ENCODE measurements around the gene CBLB. TPM values are rescaled to one million over a fixed set of nuclear protein-coding genes. Genes with fewer than 3 reads are reported as not detected.

Gene CBLB
- total RNA-seq, 1 experiment from 2014 or later: 34.3 TPM

DNA sequence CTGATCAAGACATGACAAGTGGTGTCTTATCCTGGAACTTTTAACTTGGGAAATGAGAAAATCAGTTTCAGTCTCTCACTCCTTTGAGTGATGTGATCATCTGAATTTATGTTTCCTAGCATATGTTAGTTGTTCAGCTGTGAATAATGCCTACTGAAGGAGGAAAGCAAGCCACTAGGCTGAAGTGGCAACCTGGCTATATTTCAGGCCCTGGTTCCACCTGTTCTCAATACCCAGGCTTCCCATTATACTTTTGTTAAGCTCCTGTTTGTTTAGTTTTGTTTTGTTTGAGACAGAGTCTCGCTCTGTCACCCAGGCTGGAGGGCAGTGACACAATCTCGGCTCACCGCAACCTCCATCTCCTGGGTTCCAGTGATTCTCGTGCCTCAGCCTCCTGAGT, 258.3 kb downstream of the CBLB start:
- no peaks in the 10 kb centered on the region for H3K9me3 Mint-ChIP-seq (ENCODE audit: unreplicated experiment)
- peaks cover 5% of the 10 kb centered on the region for H3K4me1 Mint-ChIP-seq (ENCODE audit: low read depth, unreplicated experiment)
- intact Hi-C loops (cut with micrococcal nuclease; ENCODE audit: unreplicated experiment): no loop called here
- Histone ChIP-seq H3K4me1 (peaks cover 14% of the 10 kb centered on the region), H3K27me3 (replicated peaks; ENCODE audit: control insufficient read depth, insufficient read depth, low read length) (no peaks in the 10 kb centered on the region), H3K9me3 (no peaks in the 10 kb centered on the region), H3K36me3 (ENCODE audit: control insufficient read depth, insufficient read depth, low read length) (no peaks in the 10 kb centered on the region), H3K4me3 (ENCODE audit: low read depth, low read length) (no peak overlapping the region)
- TF ChIP-seq, protein P1, sequence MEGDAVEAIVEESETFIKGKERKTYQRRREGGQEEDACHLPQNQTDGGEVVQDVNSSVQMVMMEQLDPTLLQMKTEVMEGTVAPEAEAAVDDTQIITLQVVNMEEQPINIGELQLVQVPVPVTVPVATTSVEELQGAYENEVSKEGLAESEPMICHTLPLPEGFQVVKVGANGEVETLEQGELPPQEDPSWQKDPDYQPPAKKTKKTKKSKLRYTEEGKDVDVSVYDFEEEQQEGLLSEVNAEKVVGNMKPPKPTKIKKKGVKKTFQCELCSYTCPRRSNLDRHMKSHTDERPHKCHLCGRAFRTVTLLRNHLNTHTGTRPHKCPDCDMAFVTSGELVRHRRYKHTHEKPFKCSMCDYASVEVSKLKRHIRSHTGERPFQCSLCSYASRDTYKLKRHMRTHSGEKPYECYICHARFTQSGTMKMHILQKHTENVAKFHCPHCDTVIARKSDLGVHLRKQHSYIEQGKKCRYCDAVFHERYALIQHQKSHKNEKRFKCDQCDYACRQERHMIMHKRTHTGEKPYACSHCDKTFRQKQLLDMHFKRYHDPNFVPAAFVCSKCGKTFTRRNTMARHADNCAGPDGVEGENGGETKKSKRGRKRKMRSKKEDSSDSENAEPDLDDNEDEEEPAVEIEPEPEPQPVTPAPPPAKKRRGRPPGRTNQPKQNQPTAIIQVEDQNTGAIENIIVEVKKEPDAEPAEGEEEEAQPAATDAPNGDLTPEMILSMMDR (IDR thresholded peaks at IDR 0.05; ENCODE audit: insufficient read depth in 1 of 2, low read depth in 1 of 2, low read length in 1 of 2, severe bottlenecking in 1 of 2, unreplicated experiment in 1 of 2): no peak
- no peak overlapping the region for H3K4me3 Mint-ChIP-seq (ENCODE audit: unreplicated experiment)
- no peaks in the 10 kb centered on the region for H3K27me3 Mint-ChIP-seq (ENCODE audit: insufficient read depth, unreplicated experiment)
- no peak overlapping the region for H3K27ac Mint-ChIP-seq (ENCODE audit: unreplicated experiment)
- no TSS peak for BruUV-seq (replicated peaks)
- CTCF ChIA-PET: no interaction called here
- no peaks in the 10 kb centered on the region for H3K36me3 Mint-ChIP-seq (ENCODE audit: insufficient read depth, unreplicated experiment)
- DNase-seq: no peak
- POLR2A ChIA-PET: no interaction called here

DNA sequence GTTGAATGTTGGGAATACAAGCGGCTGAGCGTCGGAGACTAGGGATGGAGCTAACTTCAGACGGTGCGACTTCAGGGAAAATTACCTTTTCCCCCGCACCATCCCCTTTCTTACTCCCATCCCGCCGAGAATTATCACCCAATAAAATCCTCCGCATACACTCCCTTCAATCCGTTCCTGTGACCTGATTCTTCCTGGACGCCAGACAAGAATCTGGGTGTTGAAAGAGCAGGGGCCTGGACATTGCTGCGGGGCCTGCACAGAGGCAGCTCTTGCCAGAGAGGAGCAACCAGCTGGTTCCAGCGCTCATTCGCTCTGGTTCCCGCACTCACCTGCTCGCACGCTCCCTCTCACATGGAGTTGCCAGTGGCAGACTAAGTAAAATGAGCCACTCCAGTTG, 260.2 kb downstream of the CBLB start:
- no peak overlapping the region for H3K27ac Mint-ChIP-seq (ENCODE audit: unreplicated experiment)
- no TSS peak for BruUV-seq (replicated peaks)
- H3K27me3 ChIP-seq (replicated peaks; ENCODE audit: control insufficient read depth, insufficient read depth, low read length): no peaks in the 10 kb centered on the region

DNA sequence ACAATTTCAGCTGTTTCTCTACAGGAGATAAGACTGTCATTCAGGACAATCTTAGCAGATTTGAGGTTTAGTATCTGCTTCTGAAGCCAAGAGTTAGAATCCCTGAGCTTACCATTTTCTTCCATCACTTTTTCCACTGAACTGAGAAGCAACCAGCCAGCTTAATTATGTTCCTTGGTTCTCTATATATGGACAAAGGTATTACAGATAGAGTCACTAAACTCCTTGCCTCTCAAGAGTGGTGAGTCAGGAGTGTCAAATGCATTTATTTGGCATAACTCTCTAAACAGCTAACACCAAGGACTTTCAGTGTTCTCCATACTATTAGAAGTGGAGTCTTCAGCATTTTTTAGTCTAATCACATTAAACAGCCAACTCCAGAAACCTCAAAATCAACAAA, 262.8 kb downstream of the CBLB start:
- TF ChIP-seq, protein P1 (IDR thresholded peaks at IDR 0.05; ENCODE audit: insufficient read depth in 1 of 2, low read depth in 1 of 2, low read length in 1 of 2, severe bottlenecking in 1 of 2, unreplicated experiment in 1 of 2): no peak
- no peaks in the 10 kb centered on the region for H3K9me3 ChIP-seq

More for the DNA sequence above, 260.2 kb downstream of the CBLB start:
- H3K4me3 ChIP-seq (ENCODE audit: low read depth, low read length): no peak overlapping the region
- POLR2A ChIA-PET: no interaction called here
- TF ChIP-seq, protein P1 (IDR thresholded peaks at IDR 0.05; ENCODE audit: insufficient read depth in 1 of 2, low read depth in 1 of 2, low read length in 1 of 2, severe bottlenecking in 1 of 2, unreplicated experiment in 1 of 2): no peak
- intact Hi-C loops (cut with micrococcal nuclease; ENCODE audit: unreplicated experiment): no loop called here
- Mint-ChIP-seq H3K4me1 (ENCODE audit: low read depth, unreplicated experiment) (no peaks in the 10 kb centered on the region), H3K27me3 (ENCODE audit: insufficient read depth, unreplicated experiment) (no peaks in the 10 kb centered on the region), H3K36me3 (ENCODE audit: insufficient read depth, unreplicated experiment) (no peaks in the 10 kb centered on the region), H3K9me3 (ENCODE audit: unreplicated experiment) (no peaks in the 10 kb centered on the region), H3K4me3 (ENCODE audit: unreplicated experiment) (no peak overlapping the region)
- CTCF ChIA-PET: no interaction called here
- H3K4me1 ChIP-seq: peaks cover 8% of the 10 kb centered on the region
- H3K9me3 ChIP-seq: no peaks in the 10 kb centered on the region
- no peak for DNase-seq
- no peaks in the 10 kb centered on the region for H3K36me3 ChIP-seq (ENCODE audit: control insufficient read depth, insufficient read depth, low read length)

More for the DNA sequence above, 262.8 kb downstream of the CBLB start:
- Histone ChIP-seq H3K27me3 (replicated peaks; ENCODE audit: control insufficient read depth, insufficient read depth, low read length) (no peaks in the 10 kb centered on the region), H3K4me1 (no peaks in the 10 kb centered on the region), H3K36me3 (ENCODE audit: control insufficient read depth, insufficient read depth, low read length) (no peaks in the 10 kb centered on the region), H3K4me3 (ENCODE audit: low read depth, low read length) (no peak overlapping the region)
- ChIA-PET CTCF (no interaction called here), POLR2A (no interaction called here)
- Mint-ChIP-seq H3K27me3 (ENCODE audit: insufficient read depth, unreplicated experiment) (no peaks in the 10 kb centered on the region), H3K36me3 (ENCODE audit: insufficient read depth, unreplicated experiment) (no peaks in the 10 kb centered on the region), H3K4me1 (ENCODE audit: low read depth, unreplicated experiment) (no peaks in the 10 kb centered on the region), H3K9me3 (ENCODE audit: unreplicated experiment) (no peaks in the 10 kb centered on the region), H3K4me3 (ENCODE audit: unreplicated experiment) (no peak overlapping the region), H3K27ac (ENCODE audit: unreplicated experiment) (no peak overlapping the region)
- no TSS peak for BruUV-seq (replicated peaks)
- DNase-seq: no peak
- intact Hi-C loops (cut with micrococcal nuclease; ENCODE audit: unreplicated experiment): no loop called here

All from Caco-2 (cell line).